SU-DHL-6 (cell line): ENCODE measurements around the gene KDM7A.

Experiments
- H2AFZ ChIP-seq: fragments of 200-600 bp; sonication (generic); 2 replicates; pipeline ENCODE4 v1.6.1; 2014; ENCODE audit warnings: low read depth, mild to moderate bottlenecking, moderate library complexity, mixed read lengths, antibody characterized with exemption, low read length; ENCODE audit not compliant: severe bottlenecking
- H3F3A ChIP-seq: fragments of 200-600 bp; shearing (Covaris generic); 2 replicates; pipeline ENCODE4 v1.6.0; 2016; ENCODE audit warnings: antibody characterized with exemption, mild to moderate bottlenecking; ENCODE audit not compliant: insufficient read depth
- H3K27ac ChIP-seq: fragments of 200-600 bp; sonication (generic); 2 replicates; pipeline ENCODE4 v1.5.1; 2016; ENCODE audit warnings: low read depth, mild to moderate bottlenecking, low read length, moderate library complexity, mixed read lengths
- H3K27me3 ChIP-seq: fragments of 200-600 bp; sonication (generic), shearing (Covaris generic); 2 replicates; pipeline ENCODE4 v1.6.0; 2014; ENCODE audit warnings: mild to moderate bottlenecking, low read length
- H3K36me3 ChIP-seq: fragments of 200-600 bp; sonication (generic); 2 replicates; pipeline ENCODE4 v1.6.1; 2014; ENCODE audit warnings: mild to moderate bottlenecking, low read length, mixed read lengths
- H3K4me2 ChIP-seq: fragments of 300-600, 200-600 bp; shearing (Covaris generic), sonication (generic); 2 replicates; pipeline ENCODE4 v1.6.0; 2014; ENCODE audit warnings: low read length, low read depth, mild to moderate bottlenecking; ENCODE audit not compliant: poor library complexity, severe bottlenecking
- H3K4me3 ChIP-seq: fragments of 200-600 bp; sonication (generic); 2 replicates; pipeline ENCODE4 v1.5.1; 2014; ENCODE audit warnings: antibody characterized with exemption, low read length, mild to moderate bottlenecking, mixed read lengths; ENCODE audit not compliant: insufficient read depth, poor library complexity, severe bottlenecking
- H3K79me2 ChIP-seq: fragments of 200-600 bp; sonication (generic); 2 replicates; pipeline ENCODE4 v1.6.1; 2014; ENCODE audit warnings: mild to moderate bottlenecking, low read length, moderate library complexity; ENCODE audit not compliant: insufficient read depth
- H3K9ac ChIP-seq: fragments of 200-600 bp; sonication (generic); 2 replicates; pipeline ENCODE4 v1.7.0; 2014; ENCODE audit warnings: mild to moderate bottlenecking, low read length
- H3K9me2 ChIP-seq: fragments of 200-600 bp; sonication (generic); replicated peaks from 2 replicates; pipeline ENCODE4 v1.6.1; 2014; ENCODE audit warnings: low read length; ENCODE audit not compliant: insufficient read depth
- H3K9me3 ChIP-seq: fragments of 200-600 bp; sonication (generic); 2 replicates; pipeline ENCODE4 v1.6.1; 2014; ENCODE audit warnings: low read length, mixed read lengths; ENCODE audit not compliant: insufficient read depth
- H4K20me1 ChIP-seq: fragments of 200-600 bp; sonication (generic); 2 replicates; pipeline ENCODE4 v1.6.1; 2014; ENCODE audit warnings: low read depth, mild to moderate bottlenecking, antibody characterized with exemption, low read length, moderate library complexity, mixed read lengths
- CTCF ChIP-seq: fragments of 200-600 bp; sonication (generic); IDR thresholded peaks from one replicate; pipeline ENCODE4 v1.5.1; 2017; ENCODE audit warnings: antibody characterized with exemption, mild to moderate bottlenecking, low read length, moderate library complexity; ENCODE audit not compliant: insufficient read depth, poor library complexity, severe bottlenecking
- EZH2phosphoT487 ChIP-seq: fragments of 200-600 bp; sonication (generic), shearing (Covaris generic); conservative IDR thresholded peaks from 2 replicates; pipeline ENCODE4 v1.6.1; 2018; ENCODE audit warnings: mild to moderate bottlenecking, antibody characterized with exemption, low read length, moderate library complexity, mixed read lengths

The KDM7A gene

GRCh38 chr7:140146574-140146973, 30.2 kb downstream of the KDM7A start:
- no peak overlapping the region for H3K4me2 ChIP-seq
- no peak overlapping the region for H3K27ac ChIP-seq
- TF ChIP-seq EZH2phosphoT487 (no peak), CTCF (no peak)
- H3K36me3 ChIP-seq = no peaks in the 10 kb centered on the region
- no peaks in the 10 kb centered on the region for H3K27me3 ChIP-seq
- no peak overlapping the region for H3K9ac ChIP-seq
- no peaks in the 10 kb centered on the region for H3K9me2 ChIP-seq
- no peaks in the 10 kb centered on the region for H3F3A ChIP-seq
- no peak overlapping the region for H2AFZ ChIP-seq
- no peaks in the 10 kb centered on the region for H3K79me2 ChIP-seq
- no peaks in the 10 kb centered on the region for H3K9me3 ChIP-seq
- H3K4me3 ChIP-seq = no peak overlapping the region
- no peaks in the 10 kb centered on the region for H4K20me1 ChIP-seq

GRCh38 chr7:140145709-140146108, 31.1 kb downstream of the KDM7A start:
- H3K4me2 ChIP-seq = no peak overlapping the region
- H4K20me1 ChIP-seq = no peaks in the 10 kb centered on the region
- no peak overlapping the region for H3K4me3 ChIP-seq
- H3K9me2 ChIP-seq = no peaks in the 10 kb centered on the region
- H3K36me3 ChIP-seq = no peaks in the 10 kb centered on the region
- no peaks in the 10 kb centered on the region for H3K79me2 ChIP-seq
- H2AFZ ChIP-seq = no peak overlapping the region
- no peaks in the 10 kb centered on the region for H3K9me3 ChIP-seq
- TF ChIP-seq CTCF = no peak
- no peak for TF ChIP-seq EZH2phosphoT487
- no peaks in the 10 kb centered on the region for H3K27me3 ChIP-seq
- no peaks in the 10 kb centered on the region for H3F3A ChIP-seq
- no peak overlapping the region for H3K27ac ChIP-seq
- no peak overlapping the region for H3K9ac ChIP-seq

DNA sequence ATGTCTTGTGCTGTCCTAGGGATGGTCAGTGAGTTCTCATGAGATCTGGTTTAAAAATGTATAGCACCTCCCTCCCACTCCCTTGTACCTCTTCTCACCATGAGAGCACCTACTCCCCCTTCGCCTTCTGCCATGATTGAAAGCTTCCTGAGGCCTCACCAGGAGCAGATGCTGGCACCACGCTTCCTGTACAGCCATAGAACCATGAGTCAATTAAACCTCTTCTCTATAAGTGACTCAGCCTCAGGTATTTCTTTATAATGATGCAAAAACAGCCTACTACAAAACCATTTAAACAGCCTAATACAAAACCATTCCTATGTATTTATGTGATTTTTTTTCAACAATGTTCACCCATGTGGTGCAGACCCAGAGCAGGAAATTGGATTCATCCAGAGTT, 32.0 kb downstream of the KDM7A start:
- H3K27me3 ChIP-seq = no peaks in the 10 kb centered on the region
- H3K36me3 ChIP-seq = no peaks in the 10 kb centered on the region
- no peaks in the 10 kb centered on the region for H3K79me2 ChIP-seq
- H3K4me3 ChIP-seq = no peak overlapping the region
- no peaks in the 10 kb centered on the region for H3K9me2 ChIP-seq
- H3K9ac ChIP-seq = no peak overlapping the region
- no peaks in the 10 kb centered on the region for H3K9me3 ChIP-seq
- no peak overlapping the region for H3K27ac ChIP-seq
- no peak overlapping the region for H2AFZ ChIP-seq
- H4K20me1 ChIP-seq = no peaks in the 10 kb centered on the region
- H3K4me2 ChIP-seq = no peak overlapping the region
- no peaks in the 10 kb centered on the region for H3F3A ChIP-seq
- TF ChIP-seq EZH2phosphoT487 (no peak), CTCF (no peak)

- H4K20me1 ChIP-seq = no peaks in the 10 kb centered on the region
These were observed 32.8 kb downstream of the KDM7A start for GRCh38 chr7:140143997-140144396.

More at GRCh38 chr7:140143997-140144396, 32.8 kb downstream of the KDM7A start:
- Histone ChIP-seq H3K4me3 (no peak overlapping the region), H3K9me2 (no peaks in the 10 kb centered on the region), H3F3A (no peaks in the 10 kb centered on the region), H3K27ac (no peak overlapping the region), H3K27me3 (no peaks in the 10 kb centered on the region), H3K4me2 (no peak overlapping the region), H3K79me2 (no peaks in the 10 kb centered on the region), H3K9ac (no peak overlapping the region), H3K36me3 (no peaks in the 10 kb centered on the region), H3K9me3 (no peaks in the 10 kb centered on the region), H2AFZ (no peak overlapping the region)
- TF ChIP-seq EZH2phosphoT487 = no peak
- TF ChIP-seq CTCF = no peak
